Stomach (tissue), 4 donors: ENCODE data around the gene DGCR2.

ENCODE experiments used
- EP300 ChIP-seq: sonication (generic); formaldehyde crosslinking; IDR thresholded peaks from one replicate; pipeline ENCODE4 v1.6.1; 2017; ENCODE audit warnings: antibody characterized with exemption
- TF ChIP-seq, protein P1 (sequence below), 7 experiments: fragments of 450-650 bp in 4 of 7; fragments of 200-600 bp in 3 of 7; sonication (generic) in 3 of 7; IDR thresholded peaks; one replicate each; pipeline ENCODE4 v1.5.1; 2016 to 2019; ENCODE audit warnings: antibody characterized with exemption in 7 of 7, control low read depth in 2 of 7, mild to moderate bottlenecking in 1 of 7

DNA sequence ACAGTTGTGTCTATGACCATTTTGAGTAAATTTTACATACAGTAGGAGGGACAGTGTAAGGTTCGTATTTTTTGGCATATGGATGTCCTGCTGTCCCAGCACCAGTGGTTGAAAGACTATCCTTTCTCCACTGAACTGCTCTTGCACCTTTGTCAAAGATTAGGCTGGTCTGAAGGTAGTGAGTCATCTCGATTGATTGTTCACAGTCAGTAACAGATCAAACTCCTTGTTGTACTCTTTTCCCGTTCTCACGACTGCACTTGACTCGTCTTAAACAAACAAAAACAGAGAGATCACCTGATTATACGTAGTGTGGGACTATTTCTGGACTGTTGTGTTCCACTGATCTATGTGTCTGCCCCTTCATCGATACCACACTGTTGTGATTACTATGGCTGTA is 77.1 kb downstream of the DGCR2 start:
- TF ChIP-seq EP300: no peak
- TF ChIP-seq, protein P1, sequence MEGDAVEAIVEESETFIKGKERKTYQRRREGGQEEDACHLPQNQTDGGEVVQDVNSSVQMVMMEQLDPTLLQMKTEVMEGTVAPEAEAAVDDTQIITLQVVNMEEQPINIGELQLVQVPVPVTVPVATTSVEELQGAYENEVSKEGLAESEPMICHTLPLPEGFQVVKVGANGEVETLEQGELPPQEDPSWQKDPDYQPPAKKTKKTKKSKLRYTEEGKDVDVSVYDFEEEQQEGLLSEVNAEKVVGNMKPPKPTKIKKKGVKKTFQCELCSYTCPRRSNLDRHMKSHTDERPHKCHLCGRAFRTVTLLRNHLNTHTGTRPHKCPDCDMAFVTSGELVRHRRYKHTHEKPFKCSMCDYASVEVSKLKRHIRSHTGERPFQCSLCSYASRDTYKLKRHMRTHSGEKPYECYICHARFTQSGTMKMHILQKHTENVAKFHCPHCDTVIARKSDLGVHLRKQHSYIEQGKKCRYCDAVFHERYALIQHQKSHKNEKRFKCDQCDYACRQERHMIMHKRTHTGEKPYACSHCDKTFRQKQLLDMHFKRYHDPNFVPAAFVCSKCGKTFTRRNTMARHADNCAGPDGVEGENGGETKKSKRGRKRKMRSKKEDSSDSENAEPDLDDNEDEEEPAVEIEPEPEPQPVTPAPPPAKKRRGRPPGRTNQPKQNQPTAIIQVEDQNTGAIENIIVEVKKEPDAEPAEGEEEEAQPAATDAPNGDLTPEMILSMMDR (IDR thresholded peaks at IDR 0.05): no peak
